Breast epithelium (tissue), 4 donors: Measurements from ENCODE around the gene TSR3. TPM values are rescaled to one million over a fixed set of nuclear protein-coding genes. Genes with fewer than 3 reads are reported as not detected.

Source experiments
- DNase-seq, 2 donors: peaks; one replicate each; pipeline ENCODE4 v3.0.0-alpha.2; 2019; ENCODE audit warnings: low spot score in 2 of 2
- H3K27ac ChIP-seq, 2 donors: fragments of 200-600 bp; sonication (generic) in 1 of 2; one replicate each; pipeline ENCODE4 v1.5.1; 2016 to 2019; ENCODE audit warnings: mild to moderate bottlenecking in 1 of 2
- H3K27me3 ChIP-seq, 2 donors: fragments of 200-600 bp; sonication (generic) in 1 of 2; one replicate each; pipeline versions ENCODE4 v1.5.1 to v1.6.0; 2017 to 2019; ENCODE audit warnings: control low read depth in 1 of 2, mild to moderate bottlenecking in 1 of 2
- H3K36me3 ChIP-seq: fragments of 200-600 bp; one replicate; pipeline ENCODE4 v1.5.1; 2019
- H3K4me1 ChIP-seq, 2 donors: fragments of 200-600 bp; sonication (generic); one replicate each; pipeline ENCODE4 v1.5.1; 2016 to 2019; ENCODE audit warnings: control low read depth in 1 of 2
- H3K4me3 ChIP-seq, 3 donors: fragments of 200-600 bp; sonication (generic); 1 replicate in 2 of 3; 2 replicates in 1 of 3; pipeline ENCODE4 v1.5.1; 2016 to 2019; ENCODE audit warnings: mild to moderate bottlenecking in 3 of 3, moderate library complexity in 2 of 3
- H3K9me3 ChIP-seq, 2 donors: fragments of 200-600 bp; sonication (generic) in 1 of 2; one replicate each; pipeline ENCODE4 v1.5.1; 2016 to 2019; ENCODE audit warnings: control low read depth in 1 of 2
- CTCF ChIP-seq, 3 donors: fragments of 450-650 bp; IDR thresholded peaks; one replicate each; pipeline ENCODE4 v1.5.1; 2016 to 2017; ENCODE audit warnings: antibody characterized with exemption in 3 of 3, mild to moderate bottlenecking in 3 of 3, moderate library complexity in 3 of 3
- POLR2A ChIP-seq: fragments of 450-650 bp; IDR thresholded peaks from one replicate; pipeline ENCODE4 v1.6.1; 2016; ENCODE audit warnings: antibody characterized with exemption, mild to moderate bottlenecking, moderate library complexity
- POLR2AphosphoS5 ChIP-seq, 3 donors: sonication (generic); formaldehyde crosslinking; IDR thresholded peaks; one replicate each; pipeline ENCODE4 v1.6.1; 2017; ENCODE audit warnings: antibody characterized with exemption in 3 of 3
- intact Hi-C: fragments of 100-400 bp; cut with DNase I; formaldehyde crosslinking; loops from one replicate; pipeline ENCODE4 v1.15.1; 2023; ENCODE audit warnings: low total_unique reads
- total RNA-seq, 3 donors: library from RNA; depleted of rRNA; stranded (reverse); fragments of >200 nt; gene quantifications; one replicate each; pipeline ENCODE4 v1.1.0, GENCODE V29; 2016

TSR3 gene
- total RNA-seq, 3 donors from 2014 or later: 54.4 to 72.3 (median 59.6) TPM

GRCh38 chr16:1345651-1346421, 5.8 kb downstream of the TSR3 start:
- Histone ChIP-seq H3K27me3 (no peaks in the 10 kb centered on the region), H3K9me3 (no peaks in the 10 kb centered on the region), H3K4me3 (no peak overlapping the region), H3K4me1 (peaks cover 4% of the 10 kb centered on the region in 2 donors), H3K36me3 (no peaks in the 10 kb centered on the region), H3K27ac (no peak overlapping the region)
- no peak for TF ChIP-seq CTCF (IDR thresholded peaks at IDR 0.05)
- TF ChIP-seq POLR2AphosphoS5 (IDR thresholded peaks at IDR 0.05): no peak
- no peak for TF ChIP-seq POLR2A
- intact Hi-C loops: loop anchor here (2.0 kb wide), 1 partner anchor 37 kb away; the partner anchor contains the start of gene UBE2I
- DNase-seq: no peak

- H3K9me3 ChIP-seq: no peaks in the 10 kb centered on the region
- intact Hi-C loops: no loop called here
- no peaks in the 10 kb centered on the region for H3K36me3 ChIP-seq
- no peak overlapping the region for H3K27ac ChIP-seq
- no peak for TF ChIP-seq POLR2A
- TF ChIP-seq POLR2AphosphoS5 (IDR thresholded peaks at IDR 0.05): no peak
- TF ChIP-seq CTCF (IDR thresholded peaks at IDR 0.05): no peak
- DNase-seq: no peak
- H3K27me3 ChIP-seq: no peaks in the 10 kb centered on the region
- peaks cover 0 to 4% of the 10 kb centered on the region in 2 donors for H3K4me1 ChIP-seq
- no peak overlapping the region for H3K4me3 ChIP-seq
These were observed 6.6 kb downstream of the TSR3 start for GRCh38 chr16:1345087-1345486.

GRCh38 chr16:1344499-1344898, 7.2 kb downstream of the TSR3 start:
- intact Hi-C loops: no loop called here
- TF ChIP-seq POLR2AphosphoS5 (IDR thresholded peaks at IDR 0.05): no peak
- no peaks in the 10 kb centered on the region for H3K27me3 ChIP-seq
- H3K9me3 ChIP-seq: no peaks in the 10 kb centered on the region
- H3K4me3 ChIP-seq: no peak overlapping the region
- no peaks in the 10 kb centered on the region for H3K36me3 ChIP-seq
- H3K4me1 ChIP-seq: peaks cover 0 to 4% of the 10 kb centered on the region in 2 donors
- DNase-seq: no peak
- no peak overlapping the region for H3K27ac ChIP-seq

GRCh38 chr16:1343428-1344242, 8.0 kb downstream of the TSR3 start:
- Histone ChIP-seq H3K4me3 (peak overlapping the region in 2 of 3 donors; percentile 39 to 44), H3K4me1 (peaks cover 0 to 4% of the 10 kb centered on the region in 2 donors), H3K36me3 (no peaks in the 10 kb centered on the region), H3K27ac (no peak overlapping the region), H3K27me3 (no peaks in the 10 kb centered on the region), H3K9me3 (no peaks in the 10 kb centered on the region)
- no peak for DNase-seq
- intact Hi-C loops: no loop called here
- TF ChIP-seq CTCF (IDR thresholded peaks at IDR 0.05) (no peak), POLR2A (no peak), POLR2AphosphoS5 (IDR thresholded peaks at IDR 0.05) (no peak)

GRCh38 chr16:1342526-1343427, 8.9 kb downstream of the TSR3 start:
- H3K4me3 ChIP-seq: peak overlapping the region in 2 of 3 donors; percentile 39 to 44
- no peak overlapping the region for H3K27ac ChIP-seq
- H3K4me1 ChIP-seq: peaks cover 0 to 4% of the 10 kb centered on the region in 2 donors
- no peaks in the 10 kb centered on the region for H3K36me3 ChIP-seq
- H3K27me3 ChIP-seq: no peaks in the 10 kb centered on the region
- no peaks in the 10 kb centered on the region for H3K9me3 ChIP-seq
- TF ChIP-seq CTCF (IDR thresholded peaks at IDR 0.05) (no peak), POLR2A (no peak), POLR2AphosphoS5 (IDR thresholded peaks at IDR 0.05) (no peak)
- peak; percentile 98 to 99 for DNase-seq
- intact Hi-C loops: no loop called here
